ENCODE measurements around the gene KRTAP9-8.

GRCh38 chr17:41284043-41284442 is 46.2 kb downstream of the KRTAP9-8 start:
- no peak for TF ChIP-seq SPI1 (IDR thresholded peaks at IDR 0.05; ENCODE audit: low read depth, low read length)
- TF ChIP-seq POLR2A (IDR thresholded peaks at IDR 0.05; ENCODE audit: low read depth, low read length): no peak
- no peak for TF ChIP-seq TAF1 (IDR thresholded peaks at IDR 0.05; ENCODE audit: low read depth, low read length)
- TF ChIP-seq PAX5 (IDR thresholded peaks at IDR 0.05; ENCODE audit: insufficient read depth, low read length, severe bottlenecking): no peak
- no peak for TF ChIP-seq POU2F2 (IDR thresholded peaks at IDR 0.05; ENCODE audit: low read depth, low read length)
- TF ChIP-seq POLR2AphosphoS5 (IDR thresholded peaks at IDR 0.05; ENCODE audit: low read depth, low read length): no peak
